Ovary (tissue), 3 donors: Measurements from ENCODE around the gene FUT4.

Experiments
- POLR2A ChIP-seq: fragments of 450-650 bp; IDR thresholded peaks from one replicate; pipeline ENCODE4 v1.6.1; 2017; ENCODE audit warnings: antibody characterized with exemption, mild to moderate bottlenecking, moderate library complexity
- TF ChIP-seq, protein P1 (sequence below), 3 donors: fragments of 450-650 bp in 2 of 3; fragments of 200-600 bp in 1 of 3; IDR thresholded peaks; one replicate each; pipeline versions ENCODE4 v1.5.1 to v1.8.0; 2016 to 2022; ENCODE audit warnings: antibody characterized with exemption in 3 of 3, mild to moderate bottlenecking in 1 of 3
- donor health status: DM: no; HTN: no; CAD: no.

DNA sequence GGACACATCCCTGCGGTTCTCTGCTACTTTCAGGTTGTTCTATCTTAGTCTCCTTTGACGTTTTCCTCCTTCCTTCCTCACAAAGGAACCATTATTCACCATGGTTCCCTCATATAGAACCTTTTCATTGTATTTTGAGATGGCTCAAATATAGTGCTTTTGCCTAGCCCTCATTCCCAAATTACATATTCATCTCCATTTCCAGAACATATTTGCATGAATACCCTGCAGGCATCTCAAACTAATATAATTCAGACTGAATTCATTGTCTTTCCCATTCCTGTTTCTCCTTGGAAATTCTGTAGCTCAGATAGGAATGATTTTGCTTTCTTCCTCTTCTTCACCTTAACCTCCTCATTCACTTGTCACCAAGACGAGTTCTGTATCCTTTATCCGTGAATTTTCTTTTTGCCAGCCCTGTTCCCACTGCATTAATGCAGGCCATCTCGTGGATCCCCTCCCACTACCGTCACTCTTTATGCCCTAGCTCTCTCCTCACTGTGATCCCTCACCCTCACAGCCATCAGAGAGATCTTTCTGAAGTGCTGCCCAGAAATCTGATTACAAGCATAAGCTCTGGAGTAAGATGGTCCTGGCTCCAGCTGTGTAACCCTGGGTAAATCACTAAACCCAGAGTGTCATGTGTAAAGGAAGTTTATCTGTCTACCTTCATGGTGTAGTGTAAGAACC lies 46.8 kb downstream of the FUT4 start:
- TF ChIP-seq, protein P1, sequence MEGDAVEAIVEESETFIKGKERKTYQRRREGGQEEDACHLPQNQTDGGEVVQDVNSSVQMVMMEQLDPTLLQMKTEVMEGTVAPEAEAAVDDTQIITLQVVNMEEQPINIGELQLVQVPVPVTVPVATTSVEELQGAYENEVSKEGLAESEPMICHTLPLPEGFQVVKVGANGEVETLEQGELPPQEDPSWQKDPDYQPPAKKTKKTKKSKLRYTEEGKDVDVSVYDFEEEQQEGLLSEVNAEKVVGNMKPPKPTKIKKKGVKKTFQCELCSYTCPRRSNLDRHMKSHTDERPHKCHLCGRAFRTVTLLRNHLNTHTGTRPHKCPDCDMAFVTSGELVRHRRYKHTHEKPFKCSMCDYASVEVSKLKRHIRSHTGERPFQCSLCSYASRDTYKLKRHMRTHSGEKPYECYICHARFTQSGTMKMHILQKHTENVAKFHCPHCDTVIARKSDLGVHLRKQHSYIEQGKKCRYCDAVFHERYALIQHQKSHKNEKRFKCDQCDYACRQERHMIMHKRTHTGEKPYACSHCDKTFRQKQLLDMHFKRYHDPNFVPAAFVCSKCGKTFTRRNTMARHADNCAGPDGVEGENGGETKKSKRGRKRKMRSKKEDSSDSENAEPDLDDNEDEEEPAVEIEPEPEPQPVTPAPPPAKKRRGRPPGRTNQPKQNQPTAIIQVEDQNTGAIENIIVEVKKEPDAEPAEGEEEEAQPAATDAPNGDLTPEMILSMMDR (IDR thresholded peaks at IDR 0.05) = no peak
- TF ChIP-seq POLR2A = no peak
